Stimulated activated CD8-positive, alpha-beta memory T cell treated with anti-CD3 and anti-CD28 coated beads, Interleukin-15, amount 100 ng/mL, for 48 hours (primary cell): ENCODE data around the gene C20orf202.

ENCODE experiments used
- DNase-seq, 2 donors: peaks; one replicate each; pipeline ENCODE4 v3.0.0-alpha.2; 2020; ENCODE audit warnings: low read depth in 2 of 2

Gene C20orf202

DNA sequence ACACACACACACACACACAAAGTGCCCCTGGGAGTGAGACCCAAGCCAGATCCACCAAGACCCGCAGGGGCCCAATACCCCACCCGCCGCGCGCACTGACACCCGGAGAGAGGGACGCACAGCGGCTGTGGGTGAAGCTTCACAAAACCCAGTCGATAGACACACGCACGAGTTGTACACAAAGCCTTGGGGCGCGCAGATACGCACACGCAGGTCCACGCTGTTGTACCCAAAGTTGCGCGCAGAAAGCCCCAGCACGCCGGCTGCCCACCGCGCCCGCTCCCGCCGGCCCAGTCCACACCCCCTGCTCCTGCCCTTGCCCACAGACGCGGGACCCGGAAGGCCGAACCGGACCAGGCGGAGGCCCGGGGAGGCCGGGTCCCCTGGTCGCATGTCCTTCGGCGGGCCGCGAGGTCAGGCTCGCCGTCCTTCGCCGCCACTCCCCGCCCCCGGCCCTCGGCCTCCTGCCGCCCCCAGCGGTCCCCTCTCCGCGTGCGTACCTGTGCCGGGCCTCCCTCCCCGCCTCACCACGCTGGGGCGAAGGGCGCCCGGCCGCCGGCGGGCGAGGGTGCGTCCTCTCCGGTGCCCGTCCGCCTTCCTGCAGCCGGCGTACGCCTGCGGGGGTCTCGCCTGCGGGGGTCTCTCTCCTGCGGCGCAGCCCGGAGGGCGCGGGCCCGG lies 18.5 kb upstream of the C20orf202 start, which contains the start of gene TMEM74B:
TMEM74B (minus strand) TSS at position 344 of the 678 bp plus-strand sequence. CDS start 1,180 bp downstream, outside the sequence.
- DNase-seq: no peak

DNA sequence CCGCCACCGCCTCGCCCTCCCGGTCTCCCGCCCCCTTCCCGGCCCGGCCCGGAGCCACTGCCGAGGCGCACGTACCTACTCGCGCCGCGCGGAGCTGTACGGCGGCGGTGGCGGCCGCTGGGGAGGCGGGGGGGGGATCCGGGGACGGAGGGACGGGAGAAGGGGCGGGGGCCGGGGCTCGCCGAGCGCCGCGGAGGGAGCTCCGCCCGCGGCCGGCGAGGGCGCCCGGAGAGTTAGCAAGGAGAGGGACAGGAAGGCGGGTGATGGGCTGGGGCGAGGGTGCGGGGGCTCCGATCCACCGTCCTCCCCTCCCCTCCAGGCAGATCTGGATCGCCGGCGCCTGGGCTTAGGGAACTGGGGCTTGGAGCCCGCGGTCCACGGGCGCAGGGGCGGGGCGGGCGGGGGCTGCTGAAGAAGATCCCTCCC lies 17.9 kb upstream of the C20orf202 start:
- DNase-seq: no peak

DNA sequence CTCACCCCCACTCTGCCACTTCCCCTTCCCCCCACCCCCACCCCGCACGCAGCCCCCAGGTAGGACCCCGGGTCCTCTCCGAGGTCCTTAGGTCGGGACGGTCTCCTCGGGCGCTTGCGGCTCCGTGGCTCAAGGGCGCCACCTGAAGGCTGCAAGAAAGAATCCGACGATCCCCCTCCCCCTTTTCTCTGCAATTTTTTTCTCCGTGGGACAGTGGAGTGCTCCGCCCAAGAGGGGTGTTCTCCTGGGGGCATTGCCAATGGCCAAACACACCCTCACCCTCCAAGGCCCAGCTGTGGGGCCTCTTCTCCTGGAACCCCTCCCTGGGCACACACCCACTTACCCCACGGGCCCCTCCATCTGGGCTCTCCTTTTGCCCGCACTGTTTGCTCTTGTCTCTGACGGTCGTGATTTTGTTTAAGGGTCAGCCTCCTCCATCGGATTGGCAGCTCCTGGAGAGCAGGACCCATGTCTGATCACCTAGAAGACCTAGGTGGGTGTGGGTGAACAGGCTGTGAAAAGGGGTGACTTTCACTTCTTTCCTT lies 17.4 kb upstream of the C20orf202 start:
- peak; percentile 13 to 34 for DNase-seq

- no peak for DNase-seq
These were observed 16.8 kb upstream of the C20orf202 start for GRCh38 chr20:1186367-1186991.

GRCh38 chr20:1187605-1188171 lies 15.6 kb upstream of the C20orf202 start:
- no peak for DNase-seq

DNA sequence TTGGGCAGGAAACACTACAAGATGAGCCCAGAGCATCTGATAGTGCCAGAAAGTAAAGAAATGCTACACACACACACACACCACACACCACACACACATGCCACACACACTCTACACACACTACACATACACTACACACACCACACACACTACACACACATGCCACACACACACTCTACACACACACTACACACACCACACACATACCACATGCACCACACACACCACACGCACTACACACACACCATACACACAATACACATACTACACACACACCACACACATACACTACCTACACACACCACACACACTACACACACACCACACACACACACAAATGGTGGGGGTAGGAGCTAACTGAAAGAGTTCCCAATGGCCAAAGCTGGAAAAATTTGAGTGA lies 14.9 kb upstream of the C20orf202 start:
- no peak for DNase-seq

- DNase-seq: no peak
These were observed 13.4 kb upstream of the C20orf202 start for GRCh38 chr20:1189827-1190226.

- no peak for DNase-seq
These were observed 12.4 kb upstream of the C20orf202 start for GRCh38 chr20:1190847-1191246.

GRCh38 chr20:1191299-1191698 lies 12.0 kb upstream of the C20orf202 start:
- no peak for DNase-seq

GRCh38 chr20:1195226-1195625 lies 8.0 kb upstream of the C20orf202 start:
- DNase-seq: no peak

- no peak for DNase-seq
These were observed 6.6 kb upstream of the C20orf202 start for GRCh38 chr20:1196634-1197033.

GRCh38 chr20:1197801-1198200 lies 5.5 kb upstream of the C20orf202 start:
- DNase-seq: no peak

GRCh38 chr20:1198751-1199150 lies 4.5 kb upstream of the C20orf202 start:
- DNase-seq: no peak

DNA sequence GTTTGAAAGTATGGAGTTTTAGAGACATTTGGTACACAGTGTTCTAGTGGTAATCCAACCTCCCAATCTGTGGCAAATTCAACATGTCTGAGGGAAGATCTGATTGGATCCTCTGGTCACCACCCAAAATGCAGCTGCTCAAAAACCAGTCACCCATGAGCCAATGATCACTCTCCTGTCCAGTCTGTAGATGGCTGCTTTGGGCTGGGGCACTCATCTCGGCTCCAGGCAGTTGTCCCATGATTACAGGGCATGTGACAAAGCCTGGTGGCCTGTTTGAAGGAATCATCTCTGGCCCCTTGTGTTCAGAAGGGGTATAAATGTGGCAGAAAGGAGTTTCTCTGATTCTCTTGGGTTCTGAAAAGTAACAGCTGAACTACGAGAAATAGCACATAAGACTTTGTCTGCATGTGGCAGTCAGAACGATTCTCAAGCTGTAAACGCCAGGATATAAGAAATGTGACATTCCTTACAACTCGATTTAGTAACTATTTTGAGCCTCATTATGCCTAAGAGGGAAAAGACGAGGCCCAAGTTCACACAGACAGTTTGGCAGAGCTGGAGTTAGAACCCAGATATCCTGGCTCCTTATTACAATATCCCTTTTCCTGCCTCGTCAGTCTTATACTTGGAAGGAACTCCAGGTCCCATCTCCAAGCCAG lies 3.9 kb upstream of the C20orf202 start:
- no peak for DNase-seq

DNA sequence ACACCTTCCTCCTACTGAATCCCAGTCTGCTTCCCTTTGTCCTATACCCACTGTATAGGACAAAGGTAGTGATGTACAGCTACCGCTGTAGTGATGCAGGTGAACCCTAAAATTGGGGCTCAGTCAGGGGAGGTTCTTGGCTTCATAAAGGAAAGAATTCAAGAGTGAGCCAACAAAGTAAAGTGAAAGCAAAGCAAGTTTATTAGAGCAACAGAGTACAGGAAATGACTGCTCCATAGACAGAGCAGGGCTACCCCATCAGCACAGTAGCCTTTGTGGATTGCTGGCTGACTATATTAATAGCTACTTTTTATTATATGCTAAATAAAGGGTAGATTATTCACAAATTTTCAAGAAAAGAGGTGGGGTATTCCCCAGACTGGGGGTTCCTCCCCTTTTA lies 3.3 kb upstream of the C20orf202 start:
- DNase-seq: no peak

- DNase-seq: no peak
These were observed 376 bp downstream of the C20orf202 start for GRCh38 chr20:1203630-1204029.

GRCh38 chr20:1204113-1204512 lies 859 bp downstream of the C20orf202 start:
- DNase-seq: no peak

- DNase-seq: no peak
These were observed 1.3 kb downstream of the C20orf202 start for GRCh38 chr20:1204576-1204975.

- DNase-seq: no peak
These were observed 2.5 kb downstream of the C20orf202 start for GRCh38 chr20:1205802-1206201.

DNA sequence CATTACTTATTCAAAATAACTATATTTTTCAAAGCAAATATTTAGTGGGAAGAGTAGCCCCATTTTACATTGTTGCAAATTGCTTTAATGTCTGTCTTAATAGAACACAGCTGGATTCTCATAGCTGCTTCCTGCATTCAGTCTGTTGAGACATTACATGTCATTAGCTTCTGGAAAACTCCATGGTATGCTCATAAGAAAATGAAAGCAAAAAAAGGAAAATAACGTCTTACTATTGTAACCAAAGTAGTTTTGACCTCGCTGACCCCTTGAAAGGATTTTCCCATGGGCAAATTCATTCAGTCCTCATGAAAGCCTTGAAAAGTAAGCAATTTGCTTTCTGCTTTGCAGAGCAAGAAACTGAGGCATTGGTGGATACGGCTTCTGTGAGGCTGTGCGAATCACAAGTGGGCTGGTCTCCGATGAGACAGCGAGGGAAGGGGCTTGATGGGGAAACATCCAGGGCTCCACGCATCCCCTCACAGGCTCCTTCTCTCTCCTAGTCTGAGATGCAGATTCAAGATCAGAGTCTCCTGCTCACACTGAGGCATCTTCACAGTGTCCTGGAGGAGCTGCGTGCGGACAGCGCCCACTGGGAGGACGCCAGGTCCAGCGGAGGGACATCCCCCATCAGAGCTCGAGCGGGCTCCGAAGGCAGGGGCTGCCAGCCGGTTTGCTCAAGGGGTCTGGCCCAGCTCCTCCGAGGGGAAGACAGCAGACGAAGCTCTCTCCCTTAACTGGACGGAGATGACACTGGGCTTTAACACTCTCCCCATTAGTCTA lies 3.3 kb downstream of the C20orf202 start:
- no peak for DNase-seq

DNA sequence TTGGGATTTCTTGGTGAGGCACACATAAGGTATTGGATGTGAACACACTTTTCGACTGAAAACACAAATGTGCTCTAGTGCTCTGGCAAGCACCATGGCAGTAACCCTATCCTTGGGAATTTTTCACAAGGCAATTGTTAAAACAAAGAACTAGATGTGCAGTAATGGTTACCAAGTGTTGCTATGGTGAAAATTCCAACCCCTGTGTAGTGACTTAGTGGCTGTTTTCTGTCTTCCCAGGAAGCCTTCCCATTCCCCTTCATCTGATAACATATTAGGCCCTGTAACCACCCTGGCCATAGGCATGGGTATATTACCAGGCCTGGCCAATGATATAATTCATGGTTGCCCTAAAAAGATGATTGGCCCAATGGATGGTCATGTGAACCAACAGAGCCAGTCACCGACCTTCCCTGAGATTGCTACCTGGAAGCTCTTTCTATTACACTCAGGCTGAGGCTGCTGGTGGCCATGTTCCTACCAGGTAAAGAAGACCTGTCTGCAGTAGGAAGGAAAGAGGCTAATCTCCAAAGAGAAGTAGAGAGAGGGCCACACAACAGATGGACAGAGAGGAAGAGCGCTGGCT lies 4.1 kb downstream of the C20orf202 start:
- DNase-seq: no peak
